ENCODE results near the gene OR10G3. TPM values are rescaled to one million over a fixed set of nuclear protein-coding genes. Genes with fewer than 3 reads are reported as not detected.

Gene OR10G3
- total RNA-seq, 1 donor from 2014 or later, result not detected

DNA sequence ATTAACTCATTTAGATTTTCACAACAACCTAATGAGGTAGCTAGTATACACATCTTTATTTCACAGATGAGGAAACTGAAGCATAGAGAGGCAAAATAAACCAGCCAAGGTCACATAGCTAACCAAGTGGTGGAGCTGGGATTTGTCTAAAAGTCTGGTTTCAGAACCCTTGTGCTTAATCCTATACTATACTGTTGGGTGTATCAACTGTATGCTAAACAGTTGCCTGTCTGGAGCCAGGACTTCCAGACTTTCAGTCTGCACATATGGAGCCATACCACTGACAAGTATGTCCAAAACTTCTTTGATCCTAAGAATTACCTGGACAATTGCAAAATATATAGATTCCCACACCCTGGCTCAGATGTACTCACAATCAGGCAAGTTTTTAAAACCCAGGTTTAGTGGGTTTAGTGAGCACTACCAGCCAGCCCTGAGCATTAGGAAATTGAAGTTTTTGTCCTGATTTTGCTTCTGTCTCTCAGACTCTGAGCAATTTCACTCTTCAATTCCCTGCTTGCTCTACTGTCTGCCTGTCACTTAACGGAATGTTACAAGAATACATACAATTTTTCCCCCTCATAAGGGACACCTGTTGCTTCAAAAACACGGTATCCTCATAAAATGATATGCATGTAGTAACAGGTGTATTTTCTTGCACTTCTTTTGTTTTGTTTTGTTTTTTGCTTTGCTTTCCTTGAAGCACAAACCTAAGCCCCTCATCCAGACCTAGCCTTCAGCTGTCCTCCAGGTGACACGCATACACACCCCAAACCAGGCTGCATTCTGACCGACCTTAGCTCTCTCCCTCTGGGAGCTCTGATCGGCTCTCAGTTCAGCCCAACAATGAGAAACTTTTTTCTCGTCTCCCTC is 44.1 kb downstream of the OR10G3 start:
- no peak for DNase-seq (ENCODE audit: low read depth in 2 of 2)

GRCh38 chr14:21534576-21534975 is 45.3 kb downstream of the OR10G3 start:
- DNase-seq (ENCODE audit: low read depth in 2 of 2), result no peak

- DNase-seq (ENCODE audit: low read depth in 2 of 2), result no peak
These were observed 46.6 kb downstream of the OR10G3 start for GRCh38 chr14:21533294-21533693.

GRCh38 chr14:21529515-21529914 is 50.4 kb downstream of the OR10G3 start:
- no peak for DNase-seq (ENCODE audit: low read depth in 2 of 2)

DNA sequence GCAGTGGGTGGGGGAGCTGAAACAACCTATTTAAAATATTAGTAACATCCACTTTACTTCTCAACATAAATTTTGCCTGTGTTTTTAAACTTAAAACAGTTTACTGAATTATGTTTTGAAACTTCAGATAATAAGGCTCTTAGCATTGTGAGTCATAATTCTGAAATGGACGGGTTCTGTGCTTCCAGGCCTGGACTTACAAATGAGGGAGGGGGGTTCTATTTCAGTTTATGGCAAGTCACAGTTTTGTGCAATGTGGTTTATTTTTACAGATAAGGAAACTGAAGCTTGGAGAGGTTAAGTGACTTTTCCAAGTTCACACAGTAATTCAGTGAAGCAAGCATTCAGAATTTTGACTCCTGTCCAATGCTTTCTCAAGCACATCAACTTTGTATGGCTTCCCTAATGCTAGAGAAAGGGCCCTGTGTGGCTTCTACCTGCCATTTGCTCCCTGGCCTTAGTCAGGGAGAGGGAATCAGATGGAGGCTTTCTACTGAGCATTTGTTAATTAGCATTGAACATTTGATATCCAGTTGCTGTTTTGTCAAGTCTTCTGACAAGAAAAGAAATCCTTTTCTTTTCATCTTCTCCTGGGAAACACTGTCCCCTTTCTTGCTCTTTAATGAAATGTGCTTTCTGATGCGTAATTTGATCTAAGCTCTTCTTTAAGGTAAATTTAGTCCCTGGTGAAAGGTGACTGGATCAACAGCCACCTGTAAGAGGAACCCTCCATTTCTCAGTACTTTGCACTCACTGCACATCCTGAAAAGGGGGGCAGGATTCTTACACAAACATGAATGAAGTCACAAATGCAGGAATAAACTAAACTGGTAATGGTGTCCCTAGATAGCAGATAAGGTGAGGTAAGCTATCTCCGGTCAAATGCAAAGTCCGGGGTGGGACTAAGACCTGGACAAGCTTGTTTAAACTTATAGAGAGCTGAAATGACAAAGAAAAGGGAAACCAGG is 51.2 kb downstream of the OR10G3 start:
- DNase-seq (ENCODE audit: low read depth in 2 of 2), result no peak

DNA sequence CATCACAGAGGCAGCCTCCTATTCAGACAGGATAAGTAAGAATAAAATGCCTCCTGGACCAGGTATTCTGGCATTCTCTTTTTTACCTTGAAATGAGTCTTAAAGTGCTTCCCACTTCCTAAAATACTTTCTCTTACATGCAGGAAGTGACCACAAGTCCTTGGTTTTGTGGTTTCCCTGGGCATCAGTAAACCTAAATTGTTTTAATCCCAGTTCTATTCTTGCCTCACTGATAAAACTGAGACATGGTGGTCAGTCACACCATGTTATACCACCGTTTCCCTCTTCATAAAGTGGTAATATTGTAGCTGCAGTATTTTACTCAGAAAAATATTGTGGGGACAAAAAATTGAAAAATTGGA is 52.6 kb downstream of the OR10G3 start:
- no peak for DNase-seq (ENCODE audit: low read depth in 2 of 2)

DNA sequence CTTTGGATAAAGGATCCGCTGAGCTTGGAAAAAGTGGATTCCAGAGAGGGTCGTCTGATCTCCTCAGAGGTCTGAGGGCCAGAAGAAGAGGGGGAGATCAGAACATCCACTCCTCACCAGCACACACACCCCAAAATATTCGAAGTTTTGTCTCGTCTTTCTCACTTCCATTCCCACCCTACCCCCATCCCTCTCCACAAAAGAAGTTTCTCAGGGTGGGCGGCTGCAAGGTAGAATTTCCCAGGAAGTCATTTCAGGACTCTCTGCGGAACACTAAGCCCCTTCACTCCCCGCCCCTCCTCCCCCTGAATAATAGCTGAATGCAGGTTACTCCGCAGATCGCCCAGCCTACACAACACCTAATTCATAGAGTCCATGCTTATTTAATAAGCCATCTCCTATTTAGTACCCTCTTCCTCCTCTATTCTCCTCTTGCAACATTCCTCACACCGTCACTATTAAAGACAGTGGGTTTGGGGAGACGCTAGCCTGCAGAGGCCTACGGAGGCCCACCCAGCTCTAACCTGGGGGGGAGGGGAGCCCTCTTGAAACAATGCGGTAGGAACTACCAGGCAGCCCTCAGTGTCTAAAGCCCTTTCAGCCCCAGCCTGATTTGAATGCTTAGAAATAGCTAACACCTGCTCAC is 53.1 kb downstream of the OR10G3 start:
- DNase-seq (ENCODE audit: low read depth in 2 of 2), result no peak

GRCh38 chr14:21525962-21526671 is 53.8 kb downstream of the OR10G3 start, which contains the start of gene SALL2:
Gene SALL2, minus strand, starts transcription at chr14:21526346. Its CDS starts 219 bp downstream, at chr14:21526127.
- DNase-seq (ENCODE audit: low read depth in 2 of 2), result peak; percentile 4 to 38

GRCh38 chr14:21525571-21525961 is 54.3 kb downstream of the OR10G3 start:
- DNase-seq (ENCODE audit: low read depth in 2 of 2), result no peak

DNA sequence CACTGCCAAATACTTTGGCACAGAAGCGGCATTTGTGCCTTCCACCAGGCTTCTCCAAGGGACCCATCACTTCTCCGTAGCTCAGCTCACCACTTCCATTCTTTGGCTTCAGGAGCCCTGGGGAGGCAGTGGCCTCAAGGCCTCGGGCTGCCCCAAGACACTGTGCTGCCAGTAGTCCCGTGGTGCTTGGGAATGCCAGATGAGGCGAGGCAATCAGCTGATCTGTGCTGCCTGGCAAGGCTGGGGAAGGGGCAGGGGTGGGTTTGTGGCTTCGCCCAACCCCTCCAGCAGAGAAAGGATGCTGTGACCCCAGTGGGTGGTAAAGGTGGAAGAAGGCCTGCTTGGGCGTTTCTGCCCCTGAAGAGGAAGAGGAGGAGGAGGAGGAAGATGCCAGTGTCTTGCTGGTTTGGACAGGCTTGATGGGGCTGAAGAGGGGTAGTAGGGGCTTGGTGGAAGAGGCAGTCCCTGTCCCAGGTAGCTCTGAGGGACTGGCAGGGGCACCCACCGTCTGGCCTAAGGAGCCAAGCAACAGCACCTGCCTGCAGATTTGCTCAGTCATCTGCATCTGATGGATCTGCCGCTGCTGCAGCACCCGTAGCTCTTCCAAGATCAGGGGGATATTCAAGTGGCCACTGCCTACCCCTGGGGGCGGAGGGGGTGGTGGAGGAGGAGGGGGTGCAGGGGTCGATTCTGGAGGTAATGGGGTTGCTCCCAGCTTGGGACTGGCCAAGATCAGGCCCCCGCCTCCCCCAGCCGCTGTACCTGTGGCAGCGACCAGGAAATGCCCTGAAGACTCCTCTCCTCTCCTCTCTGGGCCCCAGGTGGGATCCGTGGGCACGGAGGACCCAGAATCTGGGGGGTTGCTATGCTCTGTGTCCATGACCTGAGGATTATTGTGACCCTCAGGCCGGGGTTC is 55.0 kb downstream of the OR10G3 start:
- no peak for DNase-seq (ENCODE audit: low read depth in 2 of 2)

DNA sequence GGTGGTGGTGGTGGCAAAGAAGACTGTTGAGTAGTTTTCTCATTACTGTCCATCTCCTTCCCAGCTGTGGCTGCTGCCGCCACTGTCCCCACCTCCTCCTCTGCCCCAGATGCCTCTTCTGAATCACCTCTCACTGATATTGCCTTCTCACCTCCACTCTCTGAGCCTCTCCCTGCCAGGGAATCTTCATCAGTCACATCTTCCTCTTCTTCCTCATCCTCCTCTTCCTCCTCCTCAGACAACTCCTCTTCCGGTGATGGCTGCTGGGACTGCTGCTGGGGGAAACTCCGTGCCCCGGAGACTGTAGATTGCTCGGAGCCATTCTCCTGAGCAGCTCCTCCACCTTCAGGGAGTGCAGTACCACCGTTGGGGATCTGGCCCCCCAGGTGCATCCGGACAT is 56.7 kb downstream of the OR10G3 start:
- no peak for DNase-seq (ENCODE audit: low read depth in 2 of 2)

- no peak for DNase-seq (ENCODE audit: low read depth in 2 of 2)
These were observed 58.4 kb downstream of the OR10G3 start for GRCh38 chr14:21521501-21521900.

- DNase-seq (ENCODE audit: low read depth in 2 of 2), result no peak
These were observed 59.1 kb downstream of the OR10G3 start for GRCh38 chr14:21520767-21521166.

- no peak for DNase-seq (ENCODE audit: low read depth in 2 of 2)
These were observed 61.2 kb downstream of the OR10G3 start for GRCh38 chr14:21518725-21519124.

Other genes starting within 250 kb of the OR10G3 start
- 50.4 and 51.4 TPM in 2 replicates for gene SUPT16H, start 196.1 kb downstream of the OR10G3 start, total RNA-seq
- gene CHD8, start 124.0 kb downstream of the OR10G3 start, total RNA-seq, result 40.1 and 46.8 TPM in 2 replicates
- 18.1 and 31.7 TPM in 2 replicates for gene RAB2B, start 103.1 kb downstream of the OR10G3 start, total RNA-seq
- gene TOX4, start 102.9 kb downstream of the OR10G3 start, total RNA-seq, result 15.9 and 19.2 TPM in 2 replicates
- 34.4 and 66.9 TPM in 2 replicates for gene METTL3, start 68.7 kb downstream of the OR10G3 start, total RNA-seq
- 0.44 and 0.60 TPM in 2 replicates for gene SALL2, start 53.7 kb downstream of the OR10G3 start, total RNA-seq
- gene OR10G2, start 54.9 kb upstream of the OR10G3 start, total RNA-seq, result not detected in 2 replicates
- gene OR4E2, start 73.8 kb upstream of the OR10G3 start, total RNA-seq, result not detected in 2 replicates
- not detected in 2 replicates for gene OR4E1, start 93.7 kb upstream of the OR10G3 start, total RNA-seq